Gastrocnemius medialis (tissue), 4 donors: Measurements from ENCODE around the gene LPAR6. TPM values are rescaled to one million over a fixed set of nuclear protein-coding genes. Genes with fewer than 3 reads are reported as not detected.
A peak's percentile ranks its signal among the peaks of the same experiment; 100 is the strongest.

ENCODE experiments used
- ATAC-seq, 2 donors: fragments of 150-250 bp; one replicate each; pipeline ENCODE4 v1.9.1; 2016
- DNase-seq, 2 donors: peaks; one replicate each; pipeline ENCODE4 v3.0.0-alpha.2; 2019
- H3K27ac ChIP-seq, 4 donors: fragments of 200-600 bp; sonication (generic); 1 replicate in 1 of 4; 2 replicates in 3 of 4; pipeline ENCODE4 v1.5.1; 2016 to 2018; ENCODE audit warnings: mild to moderate bottlenecking in 2 of 4, moderate library complexity in 1 of 4
- H3K27me3 ChIP-seq, 3 donors: fragments of 200-600 bp; sonication (generic) in 2 of 3; 1 replicate in 1 of 3; 2 replicates in 2 of 3; pipeline versions ENCODE4 v1.5.1 to v1.6.0; 2016 to 2019; ENCODE audit warnings: mild to moderate bottlenecking in 1 of 3, moderate library complexity in 1 of 3
- H3K36me3 ChIP-seq, 2 donors: fragments of 200-600 bp; sonication (generic) in 1 of 2; one replicate each; pipeline ENCODE4 v1.5.1; 2017 to 2018
- H3K4me1 ChIP-seq, 2 donors: fragments of 200-600 bp; sonication (generic) in 1 of 2; one replicate each; pipeline ENCODE4 v1.5.1; 2016 to 2017; ENCODE audit warnings: mild to moderate bottlenecking in 2 of 2
- H3K4me3 ChIP-seq, 4 donors: fragments of 200-600 bp; sonication (generic) in 3 of 4; 1 replicate in 1 of 4; 2 replicates in 3 of 4; pipeline ENCODE4 v1.5.1; 2016 to 2019; ENCODE audit warnings: mild to moderate bottlenecking in 2 of 4
- H3K9me3 ChIP-seq, 3 donors: fragments of 200-600 bp; sonication (generic) in 2 of 3; 1 replicate in 1 of 3; 2 replicates in 2 of 3; pipeline ENCODE4 v1.5.1; 2016 to 2019
- POLR2A ChIP-seq, 2 donors: fragments of 450-650 bp; IDR thresholded peaks; one replicate each; pipeline ENCODE4 v1.6.1; 2017; ENCODE audit warnings: antibody characterized with exemption in 2 of 2, mild to moderate bottlenecking in 2 of 2, moderate library complexity in 2 of 2
- in situ Hi-C, 4 donors: fragments of 200-750 bp; cut with MboI; loops; one replicate each; pipeline versions ENCODE4 v1.15.0 to v1.8.0; 2017; ENCODE audit warnings: low sequenced_read_pairs in 4 of 4
- intact Hi-C: fragments of 100-400 bp; cut with DNase I; formaldehyde crosslinking; loops from one replicate; pipeline ENCODE4 v1.15.1; 2023; ENCODE audit warnings: low total_unique reads
- total RNA-seq, 4 donors: library from RNA; depleted of rRNA; stranded (reverse); fragments of >200 nt; gene quantifications; one replicate each; pipeline versions ENCODE4 v1.1.0 to v1.2.3, GENCODE V29; 2016
- TF ChIP-seq, protein P1 (sequence below), 5 experiments: fragments of 450-650 bp in 3 of 5; fragments of 200-600 bp in 2 of 5; sonication (generic) in 2 of 5; IDR thresholded peaks in 4 of 5; conservative IDR thresholded peaks in 1 of 5; 1 replicate in 4 of 5; 2 replicates in 1 of 5; pipeline ENCODE4 v1.5.1; 2016 to 2019; ENCODE audit warnings: antibody characterized with exemption in 5 of 5, mild to moderate bottlenecking in 3 of 5, moderate library complexity in 3 of 5

Gene LPAR6
- total RNA-seq, 4 donors from 2014 or later: 4.1 to 20.6 (median 6.1) TPM

DNA sequence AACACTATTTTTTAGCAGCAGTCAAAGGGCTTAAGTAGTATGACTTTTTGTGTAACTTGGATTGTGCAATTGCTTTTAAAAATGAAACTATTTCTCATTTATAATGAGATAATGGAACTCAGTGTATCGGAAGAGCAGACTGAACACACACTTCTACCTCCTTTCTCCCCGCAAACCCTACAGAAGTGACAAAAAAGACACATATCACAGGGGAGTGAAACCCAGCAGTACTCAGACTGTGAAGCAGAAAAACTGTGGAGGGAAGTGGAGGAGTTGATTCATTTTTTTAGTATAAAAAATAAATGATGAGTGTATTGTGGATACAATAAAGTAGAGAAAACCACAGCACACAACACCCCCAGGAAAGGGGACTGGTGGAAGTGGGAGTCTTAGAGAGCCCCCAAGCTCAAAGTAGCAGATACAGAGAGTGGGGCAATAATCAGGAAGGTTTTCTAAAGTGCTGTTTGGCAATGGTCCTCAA is 9.7 kb downstream of the LPAR6 start:
- no peaks in the 10 kb centered on the region for H3K36me3 ChIP-seq
- peak overlapping the region in 3 of 4 donors; percentile 1 to 25 (median 9) for H3K4me3 ChIP-seq
- DNase-seq (no peak), ATAC-seq (peak; percentile 24 to 51)
- H3K4me1 ChIP-seq: peaks cover 0 to 14% of the 10 kb centered on the region in 2 donors
- in situ Hi-C loops: loop anchor here in 1 of 4 donors (25.0 kb wide), 1 partner anchor 184 kb away; no protein-coding TSS in a partner anchor
- intact Hi-C loops: no loop called here
- peak overlapping the region; percentile 57 to 71 (median 70) for H3K27ac ChIP-seq
- no peaks in the 10 kb centered on the region for H3K9me3 ChIP-seq
- TF ChIP-seq, protein P1, sequence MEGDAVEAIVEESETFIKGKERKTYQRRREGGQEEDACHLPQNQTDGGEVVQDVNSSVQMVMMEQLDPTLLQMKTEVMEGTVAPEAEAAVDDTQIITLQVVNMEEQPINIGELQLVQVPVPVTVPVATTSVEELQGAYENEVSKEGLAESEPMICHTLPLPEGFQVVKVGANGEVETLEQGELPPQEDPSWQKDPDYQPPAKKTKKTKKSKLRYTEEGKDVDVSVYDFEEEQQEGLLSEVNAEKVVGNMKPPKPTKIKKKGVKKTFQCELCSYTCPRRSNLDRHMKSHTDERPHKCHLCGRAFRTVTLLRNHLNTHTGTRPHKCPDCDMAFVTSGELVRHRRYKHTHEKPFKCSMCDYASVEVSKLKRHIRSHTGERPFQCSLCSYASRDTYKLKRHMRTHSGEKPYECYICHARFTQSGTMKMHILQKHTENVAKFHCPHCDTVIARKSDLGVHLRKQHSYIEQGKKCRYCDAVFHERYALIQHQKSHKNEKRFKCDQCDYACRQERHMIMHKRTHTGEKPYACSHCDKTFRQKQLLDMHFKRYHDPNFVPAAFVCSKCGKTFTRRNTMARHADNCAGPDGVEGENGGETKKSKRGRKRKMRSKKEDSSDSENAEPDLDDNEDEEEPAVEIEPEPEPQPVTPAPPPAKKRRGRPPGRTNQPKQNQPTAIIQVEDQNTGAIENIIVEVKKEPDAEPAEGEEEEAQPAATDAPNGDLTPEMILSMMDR (IDR thresholded peaks at IDR 0.05 in 4 of 5, conservative IDR thresholded peaks at IDR 0.05 in 1 of 5): no peak
- peak; percentile 21 to 38 for TF ChIP-seq POLR2A (IDR thresholded peaks at IDR 0.05)
- no peaks in the 10 kb centered on the region for H3K27me3 ChIP-seq

DNA sequence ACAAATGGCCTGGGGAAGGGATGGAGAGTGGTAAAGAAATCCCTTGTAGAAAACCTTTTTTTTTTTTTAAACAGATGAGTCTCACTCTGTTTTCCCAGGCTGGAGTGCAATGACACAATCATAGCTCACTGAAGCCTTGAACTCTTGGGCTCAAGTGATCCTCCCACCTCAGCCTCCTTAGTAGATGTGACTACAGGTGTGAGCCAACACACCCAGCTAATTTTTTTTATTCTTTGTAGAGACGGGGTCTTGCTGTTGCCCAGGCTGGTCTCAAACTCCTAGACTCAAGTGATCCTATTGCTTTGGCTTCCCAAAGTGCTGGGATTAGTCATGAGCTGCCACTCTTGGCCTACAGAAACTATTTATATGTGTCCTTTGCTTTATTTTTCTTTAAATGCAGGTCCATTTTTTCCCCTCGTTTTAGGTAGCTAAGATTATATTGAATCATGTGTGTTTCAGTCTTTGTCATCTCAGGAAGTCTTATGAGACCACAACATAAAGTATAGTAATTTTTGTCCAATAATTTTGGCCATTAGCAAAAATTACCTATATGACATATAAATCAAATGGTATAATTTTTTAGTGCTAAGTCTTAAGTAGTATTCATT is 10.5 kb downstream of the LPAR6 start:
- no peak for ATAC-seq
- peak overlapping the region; percentile 25 to 71 (median 70) for H3K27ac ChIP-seq
- DNase-seq: no peak
- TF ChIP-seq, protein P1 (IDR thresholded peaks at IDR 0.05 in 4 of 5, conservative IDR thresholded peaks at IDR 0.05 in 1 of 5): no peak
- TF ChIP-seq POLR2A (IDR thresholded peaks at IDR 0.05): no peak
- intact Hi-C loops (no loop called here), in situ Hi-C loops (loop anchor here in 1 of 4 donors (25.0 kb wide), 1 partner anchor 185 kb away; no protein-coding TSS in a partner anchor)
- H3K9me3 ChIP-seq: no peaks in the 10 kb centered on the region
- peaks cover 0 to 14% of the 10 kb centered on the region in 2 donors for H3K4me1 ChIP-seq
- no peaks in the 10 kb centered on the region for H3K27me3 ChIP-seq
- H3K4me3 ChIP-seq: no peak overlapping the region
- no peaks in the 10 kb centered on the region for H3K36me3 ChIP-seq

- intact Hi-C loops: no loop called here
- Histone ChIP-seq H3K4me3 (no peak overlapping the region), H3K36me3 (no peaks in the 10 kb centered on the region), H3K9me3 (no peaks in the 10 kb centered on the region), H3K27ac (peak overlapping the region; percentile 31 to 71 (median 70)), H3K4me1 (peaks cover 0 to 14% of the 10 kb centered on the region in 2 donors), H3K27me3 (no peaks in the 10 kb centered on the region)
- in situ Hi-C loops: loop anchor here in 1 of 4 donors (25.0 kb wide), 1 partner anchor 186 kb away; no protein-coding TSS in a partner anchor
- DNase-seq (no peak), ATAC-seq (no peak)
- no peak for TF ChIP-seq POLR2A (IDR thresholded peaks at IDR 0.05)
- TF ChIP-seq, protein P1 (IDR thresholded peaks at IDR 0.05 in 4 of 5, conservative IDR thresholded peaks at IDR 0.05 in 1 of 5): no peak
Observed at GRCh38 chr13:48401480-48401879, 11.4 kb downstream of the LPAR6 start.

GRCh38 chr13:48400850-48401291 is 12.0 kb downstream of the LPAR6 start:
- Histone ChIP-seq H3K36me3 (no peaks in the 10 kb centered on the region), H3K4me1 (peaks cover 0 to 14% of the 10 kb centered on the region in 2 donors), H3K27ac (peak overlapping the region; percentile 44 to 71 (median 70)), H3K4me3 (no peak overlapping the region), H3K27me3 (no peaks in the 10 kb centered on the region), H3K9me3 (no peaks in the 10 kb centered on the region)
- ATAC-seq (peak; percentile 71 to 79), DNase-seq (no peak)
- no peak for TF ChIP-seq POLR2A (IDR thresholded peaks at IDR 0.05)
- TF ChIP-seq, protein P1 (IDR thresholded peaks at IDR 0.05 in 4 of 5, conservative IDR thresholded peaks at IDR 0.05 in 1 of 5): no peak
- in situ Hi-C loops (loop anchor here in 1 of 4 donors (25.0 kb wide), 1 partner anchor 186 kb away; no protein-coding TSS in a partner anchor), intact Hi-C loops (no loop called here)
